ENCODE results near the gene ZMAT1.

DNA sequence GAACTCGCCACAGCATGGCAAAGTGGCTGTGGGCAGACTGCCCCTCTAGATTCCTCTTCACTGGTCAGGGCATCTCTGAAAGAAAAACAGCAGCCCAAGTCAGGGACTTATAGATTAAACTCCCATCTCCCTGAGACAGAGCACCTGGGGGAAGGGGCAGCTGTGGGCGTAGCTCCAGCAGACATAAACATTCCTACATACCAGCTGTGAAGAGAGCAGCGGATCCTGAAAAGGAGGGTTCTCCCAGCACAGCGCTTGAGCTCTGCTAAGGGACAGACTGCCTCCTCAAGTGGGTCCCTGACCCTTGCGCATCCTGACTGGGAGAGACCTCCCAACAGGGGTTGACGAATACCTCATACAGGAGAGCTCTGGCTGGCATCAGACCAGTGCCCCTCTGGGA is 18.8 kb upstream of the ZMAT1 start:
- TF ChIP-seq POLR2A (IDR thresholded peaks at IDR 0.05) (no peak), POLR2AphosphoS5 (IDR thresholded peaks at IDR 0.05) (no peak)
- TF ChIP-seq, protein P1, sequence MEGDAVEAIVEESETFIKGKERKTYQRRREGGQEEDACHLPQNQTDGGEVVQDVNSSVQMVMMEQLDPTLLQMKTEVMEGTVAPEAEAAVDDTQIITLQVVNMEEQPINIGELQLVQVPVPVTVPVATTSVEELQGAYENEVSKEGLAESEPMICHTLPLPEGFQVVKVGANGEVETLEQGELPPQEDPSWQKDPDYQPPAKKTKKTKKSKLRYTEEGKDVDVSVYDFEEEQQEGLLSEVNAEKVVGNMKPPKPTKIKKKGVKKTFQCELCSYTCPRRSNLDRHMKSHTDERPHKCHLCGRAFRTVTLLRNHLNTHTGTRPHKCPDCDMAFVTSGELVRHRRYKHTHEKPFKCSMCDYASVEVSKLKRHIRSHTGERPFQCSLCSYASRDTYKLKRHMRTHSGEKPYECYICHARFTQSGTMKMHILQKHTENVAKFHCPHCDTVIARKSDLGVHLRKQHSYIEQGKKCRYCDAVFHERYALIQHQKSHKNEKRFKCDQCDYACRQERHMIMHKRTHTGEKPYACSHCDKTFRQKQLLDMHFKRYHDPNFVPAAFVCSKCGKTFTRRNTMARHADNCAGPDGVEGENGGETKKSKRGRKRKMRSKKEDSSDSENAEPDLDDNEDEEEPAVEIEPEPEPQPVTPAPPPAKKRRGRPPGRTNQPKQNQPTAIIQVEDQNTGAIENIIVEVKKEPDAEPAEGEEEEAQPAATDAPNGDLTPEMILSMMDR (IDR thresholded peaks at IDR 0.05): no peak
